Duodenal mucosa (tissue), 2 donors: Measurements from ENCODE around the gene MAGI1.

Source experiments
- H3K27ac ChIP-seq: one replicate; pipeline ENCODE4 v1.7.0; 2013; ENCODE audit warnings: low read depth, low read length
- H3K27me3 ChIP-seq, 2 donors: one replicate each; pipeline ENCODE4 v1.7.0; 2013; ENCODE audit warnings: low read length in 2 of 2, control low read depth in 1 of 2; ENCODE audit not compliant: insufficient read depth in 2 of 2, control insufficient read depth in 1 of 2
- H3K36me3 ChIP-seq, 2 donors: one replicate each; pipeline ENCODE4 v1.7.0; 2013; ENCODE audit warnings: low read length in 2 of 2, control low read depth in 1 of 2; ENCODE audit not compliant: insufficient read depth in 2 of 2, control insufficient read depth in 1 of 2
- H3K4me1 ChIP-seq, 2 donors: one replicate each; pipeline ENCODE4 v1.7.0; 2013; ENCODE audit warnings: low read length in 2 of 2, control low read depth in 1 of 2; ENCODE audit not compliant: insufficient read depth in 2 of 2, control insufficient read depth in 1 of 2
- H3K4me3 ChIP-seq, 2 donors: one replicate each; pipeline ENCODE4 v1.7.0; 2013; ENCODE audit warnings: low read length in 2 of 2, low read depth in 1 of 2
- H3K9ac ChIP-seq, 2 donors: one replicate each; pipeline ENCODE4 v1.7.0; 2013; ENCODE audit warnings: low read length in 2 of 2, low read depth in 1 of 2
- H3K9me3 ChIP-seq, 2 donors: one replicate each; pipeline ENCODE4 v1.7.0; 2013; ENCODE audit warnings: low read length in 2 of 2, control low read depth in 1 of 2; ENCODE audit not compliant: control insufficient read depth in 1 of 2

The MAGI1 gene

GRCh38 chr3:65563861-65564260 is 474.9 kb downstream of the MAGI1 start:
- no peaks in the 10 kb centered on the region for H3K36me3 ChIP-seq
- no peaks in the 10 kb centered on the region for H3K27me3 ChIP-seq
- H3K9ac ChIP-seq = no peak overlapping the region
- no peak overlapping the region for H3K27ac ChIP-seq
- H3K9me3 ChIP-seq = no peaks in the 10 kb centered on the region
- no peak overlapping the region for H3K4me3 ChIP-seq
- H3K4me1 ChIP-seq = peaks cover 0 to 13% of the 10 kb centered on the region in 2 donors

- Histone ChIP-seq H3K9me3 (no peaks in the 10 kb centered on the region), H3K27me3 (no peaks in the 10 kb centered on the region), H3K27ac (no peak overlapping the region), H3K36me3 (no peaks in the 10 kb centered on the region), H3K4me3 (no peak overlapping the region), H3K4me1 (peaks cover 0 to 13% of the 10 kb centered on the region in 2 donors), H3K9ac (no peak overlapping the region)
Measured at GRCh38 chr3:65562447-65562846, 476.3 kb downstream of the MAGI1 start.

GRCh38 chr3:65561617-65562016 is 477.1 kb downstream of the MAGI1 start:
- no peaks in the 10 kb centered on the region for H3K9me3 ChIP-seq
- H3K36me3 ChIP-seq = no peaks in the 10 kb centered on the region
- H3K27me3 ChIP-seq = no peaks in the 10 kb centered on the region
- H3K4me3 ChIP-seq = no peak overlapping the region
- H3K27ac ChIP-seq = no peak overlapping the region
- no peak overlapping the region for H3K9ac ChIP-seq
- H3K4me1 ChIP-seq = peaks cover 0 to 13% of the 10 kb centered on the region in 2 donors

DNA sequence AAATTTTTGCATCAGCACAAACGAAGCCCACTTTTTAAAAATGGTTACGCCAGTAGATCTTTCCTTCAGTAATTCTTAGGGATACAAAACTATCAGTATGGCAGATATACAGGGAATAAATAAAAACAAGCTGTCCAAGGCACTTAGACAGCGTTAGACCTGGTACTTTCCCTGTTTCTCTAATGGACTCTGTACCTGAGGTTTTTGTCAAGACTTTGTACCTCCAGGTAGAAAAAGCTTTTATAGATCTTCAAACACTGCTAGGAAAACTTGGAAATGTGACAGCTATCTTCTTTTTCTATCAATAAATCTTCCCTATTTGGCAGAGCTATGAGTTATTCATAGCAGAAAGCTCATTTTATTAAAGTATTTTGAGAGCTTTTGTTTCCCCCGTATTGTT is 477.8 kb downstream of the MAGI1 start:
- no peak overlapping the region for H3K9ac ChIP-seq
- no peaks in the 10 kb centered on the region for H3K36me3 ChIP-seq
- H3K4me1 ChIP-seq = peaks cover 0 to 13% of the 10 kb centered on the region in 2 donors
- H3K4me3 ChIP-seq = no peak overlapping the region
- no peak overlapping the region for H3K27ac ChIP-seq
- H3K27me3 ChIP-seq = no peaks in the 10 kb centered on the region
- no peaks in the 10 kb centered on the region for H3K9me3 ChIP-seq

DNA sequence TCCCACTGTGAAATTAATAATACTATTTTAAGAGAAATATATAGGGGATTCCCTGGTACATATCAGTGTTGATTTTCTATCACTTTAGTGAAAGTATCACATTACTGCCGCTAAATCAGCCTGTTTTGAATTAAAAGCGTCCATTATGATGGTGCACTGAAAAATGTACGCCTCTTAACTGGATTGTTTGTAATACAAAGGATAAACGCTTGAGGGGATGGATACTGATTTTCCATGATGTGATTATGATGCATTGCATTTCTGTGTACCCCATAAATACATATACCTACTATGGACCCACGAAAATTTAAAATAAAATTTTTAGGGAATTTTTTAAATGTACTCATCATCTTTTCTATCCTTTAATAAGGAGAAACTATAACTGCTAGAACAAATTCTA is 478.6 kb downstream of the MAGI1 start:
- Histone ChIP-seq H3K9ac (no peak overlapping the region), H3K4me1 (peaks cover 0 to 13% of the 10 kb centered on the region in 2 donors), H3K27ac (no peak overlapping the region), H3K27me3 (no peaks in the 10 kb centered on the region), H3K9me3 (no peaks in the 10 kb centered on the region), H3K36me3 (no peaks in the 10 kb centered on the region), H3K4me3 (no peak overlapping the region)

- no peak overlapping the region for H3K9ac ChIP-seq
- H3K4me3 ChIP-seq = no peak overlapping the region
- peaks cover 0 to 13% of the 10 kb centered on the region in 2 donors for H3K4me1 ChIP-seq
- H3K27ac ChIP-seq = no peak overlapping the region
- no peaks in the 10 kb centered on the region for H3K36me3 ChIP-seq
- H3K27me3 ChIP-seq = no peaks in the 10 kb centered on the region
- no peaks in the 10 kb centered on the region for H3K9me3 ChIP-seq
Measured at GRCh38 chr3:65559643-65560042, 479.1 kb downstream of the MAGI1 start.

DNA sequence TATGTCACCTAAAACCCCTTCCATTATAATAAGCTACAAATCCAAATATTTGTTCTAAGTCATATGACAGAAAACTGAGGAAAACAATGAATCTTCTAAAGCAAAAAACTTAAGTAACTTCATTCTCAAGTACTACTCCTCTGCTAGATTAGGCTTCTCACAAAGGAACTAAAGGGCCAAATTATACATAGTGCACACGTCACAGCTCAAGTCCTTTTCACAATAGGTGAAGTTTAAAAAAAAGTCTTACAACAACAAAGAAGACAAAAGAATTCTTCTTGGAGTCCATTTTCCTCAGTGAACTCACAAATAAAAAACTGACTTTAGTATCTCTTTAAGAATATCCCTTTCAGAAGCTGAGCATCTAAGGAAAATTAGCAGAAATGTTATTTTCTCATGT is 479.9 kb downstream of the MAGI1 start:
- Histone ChIP-seq H3K27ac (no peak overlapping the region), H3K9me3 (no peaks in the 10 kb centered on the region), H3K9ac (no peak overlapping the region), H3K4me3 (no peak overlapping the region), H3K4me1 (peaks cover 0 to 13% of the 10 kb centered on the region in 2 donors), H3K27me3 (no peaks in the 10 kb centered on the region), H3K36me3 (no peaks in the 10 kb centered on the region)

DNA sequence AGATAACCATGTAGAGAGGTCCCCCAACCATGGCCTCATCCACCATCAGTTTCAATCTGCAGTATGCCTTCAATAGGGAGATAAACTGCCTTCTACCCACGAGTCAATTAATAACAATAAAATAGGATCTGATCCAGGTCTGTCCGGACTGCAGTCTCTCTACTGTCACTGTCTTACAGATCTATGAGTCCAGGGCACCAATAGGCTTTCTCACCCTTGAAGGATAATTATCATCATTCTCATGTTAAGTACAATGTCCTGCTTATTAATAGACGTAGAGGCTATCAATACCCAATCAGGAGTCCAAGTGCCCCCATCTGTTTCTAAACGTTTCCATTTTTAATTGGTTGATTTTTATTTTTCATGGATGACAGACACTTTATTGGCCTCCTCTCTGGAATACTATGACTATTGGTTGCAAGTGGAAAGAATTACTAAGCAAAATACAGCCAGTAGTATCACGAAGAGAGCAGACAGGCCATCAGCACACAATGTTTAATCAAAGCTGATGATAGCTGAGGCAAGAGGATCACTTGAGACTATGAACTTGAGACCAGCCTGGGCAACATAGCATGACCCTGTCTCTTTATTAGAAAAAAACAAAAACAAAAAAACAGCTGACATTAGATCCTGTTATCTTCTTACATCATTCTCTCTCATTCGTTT is 480.7 kb downstream of the MAGI1 start:
- Histone ChIP-seq H3K4me1 (peaks cover 0 to 13% of the 10 kb centered on the region in 2 donors), H3K9ac (no peak overlapping the region), H3K27me3 (no peaks in the 10 kb centered on the region), H3K4me3 (no peak overlapping the region), H3K9me3 (no peaks in the 10 kb centered on the region), H3K36me3 (no peaks in the 10 kb centered on the region), H3K27ac (no peak overlapping the region)

- no peaks in the 10 kb centered on the region for H3K9me3 ChIP-seq
- H3K9ac ChIP-seq = no peak overlapping the region
- peaks cover 0 to 13% of the 10 kb centered on the region in 2 donors for H3K4me1 ChIP-seq
- no peaks in the 10 kb centered on the region for H3K27me3 ChIP-seq
- H3K4me3 ChIP-seq = no peak overlapping the region
- H3K36me3 ChIP-seq = no peaks in the 10 kb centered on the region
- no peak overlapping the region for H3K27ac ChIP-seq
Measured at GRCh38 chr3:65556934-65557577, 481.7 kb downstream of the MAGI1 start.

DNA sequence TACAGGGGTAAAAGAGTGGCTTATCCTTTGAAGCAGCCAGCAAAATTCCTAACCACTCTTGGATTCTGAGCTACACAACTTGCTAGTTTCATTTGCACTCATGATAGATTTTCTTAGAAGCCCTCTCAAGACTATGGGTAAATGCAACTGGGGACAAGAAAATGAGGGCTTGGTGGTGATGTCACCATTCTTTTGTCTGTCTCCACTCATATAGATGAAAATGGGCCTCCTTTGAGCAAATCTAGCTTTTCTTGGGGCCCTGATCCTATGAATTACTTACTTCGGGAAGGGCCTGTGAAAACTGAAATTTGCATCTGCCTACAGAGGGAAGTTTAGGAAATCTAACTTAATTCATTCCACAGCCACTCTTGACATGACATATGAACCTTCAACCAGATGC is 486.3 kb downstream of the MAGI1 start:
- H3K9ac ChIP-seq = no peak overlapping the region
- H3K9me3 ChIP-seq = no peaks in the 10 kb centered on the region
- no peak overlapping the region for H3K27ac ChIP-seq
- H3K4me3 ChIP-seq = no peak overlapping the region
- H3K36me3 ChIP-seq = no peaks in the 10 kb centered on the region
- no peaks in the 10 kb centered on the region for H3K4me1 ChIP-seq
- no peaks in the 10 kb centered on the region for H3K27me3 ChIP-seq
